A549 (cell line): ENCODE data around the gene RABL3. TPM values are rescaled to one million over a fixed set of nuclear protein-coding genes. Genes with fewer than 3 reads are reported as not detected.

Experiments
- ATAC-seq, 2 experiments: fragments of 200-7000 bp in 1 of 2; fragments of >200 bp in 1 of 2; cut with Nextera tagmentation in 1 of 2; cut with Tn5 transposase in 1 of 2; 3 replicates each; pipeline versions ENCODE4 v1.8.0 to v1.9.1; 2018 to 2020; ENCODE audit warnings: mild to moderate bottlenecking in 1 of 2, moderate library complexity in 1 of 2
- CTCF ChIA-PET: fragments of 300-600 bp; sonication (Branson Sonifier 250); formaldehyde crosslinking; extraction: SDS; loops from one replicate; lab custom pipeline; 2021; ENCODE audit warnings: antibody characterized with exemption, inconsistent platforms; lab: Yijun Ruan, JAX
- POLR2A ChIA-PET: fragments of 350-600 bp; formaldehyde crosslinking; extraction: SDS; loops from one replicate; lab custom pipeline; 2021; ENCODE audit warnings: antibody characterized with exemption, inconsistent platforms; lab: Yijun Ruan, JAX
- DNase-seq, 2 experiments: peaks; one replicate each; pipeline versions ENCODE4 v3.0.0 to v3.0.0-alpha.2; 2011 to 2016; ENCODE audit warnings: low read depth in 1 of 2, low spot score in 1 of 2
- FAIRE-seq: peaks from 2 replicates; lab custom pipeline; 2011; peaks lifted over from hg19 to GRCh38; lab: Jason Lieb, UNC
- H3K27ac ChIP-seq, 2 experiments: fragments of >200 bp; sonication (Bioruptor Twin); formaldehyde crosslinking; 3 replicates each; pipeline ENCODE4 v1.5.1; 2016 to 2017
- H3K4me1 ChIP-seq: fragments of >200 bp; sonication (Bioruptor Twin); formaldehyde crosslinking; 3 replicates; pipeline ENCODE4 v1.6.1; 2016
- H3K4me2 ChIP-seq: fragments of >200 bp; sonication (Bioruptor Twin); formaldehyde crosslinking; 3 replicates; pipeline ENCODE4 v1.6.1; 2016
- H3K4me3 ChIP-seq: fragments of >200 bp; sonication (Bioruptor Twin); formaldehyde crosslinking; 3 replicates; pipeline ENCODE4 v1.5.1; 2016
- H3K9me3 ChIP-seq: fragments of >200 bp; sonication (Bioruptor Twin); formaldehyde crosslinking; 3 replicates; pipeline ENCODE4 v1.6.1; 2016
- CBX2 ChIP-seq: fragments of 200-600 bp; sonication (generic); IDR thresholded peaks from 2 replicates; pipeline ENCODE4 v1.6.1; 2016; ENCODE audit warnings: low read depth, mild to moderate bottlenecking, borderline replicate concordance
- CBX8 ChIP-seq: fragments of 200-600 bp; sonication (generic); IDR thresholded peaks from 2 replicates; pipeline ENCODE4 v1.6.1; 2016
- CEBPB ChIP-seq, 2 experiments: fragments of >200 bp in 1 of 2; sonication (Bioruptor Twin) in 1 of 2; formaldehyde crosslinking in 1 of 2; IDR thresholded peaks; 2 replicates each; pipeline ENCODE4 v1.6.1; 2012 to 2016
- CHD2 ChIP-seq: fragments of 150-350 bp; IDR thresholded peaks from 2 replicates; pipeline ENCODE4 v1.6.1; 2014; ENCODE audit warnings: low read length; ENCODE audit not compliant: partially characterized antibody
- CHD4 ChIP-seq: fragments of 200-600 bp; sonication (generic); IDR thresholded peaks from 2 replicates; pipeline ENCODE4 v1.6.1; 2016; ENCODE audit warnings: antibody characterized with exemption, mild to moderate bottlenecking, borderline replicate concordance
- EHMT2 ChIP-seq: fragments of 200-600 bp; sonication (generic); IDR thresholded peaks from 2 replicates; pipeline ENCODE4 v1.6.1; 2016; ENCODE audit warnings: antibody characterized with exemption, low read depth, mild to moderate bottlenecking, moderate library complexity
- ELK1 ChIP-seq: fragments of 150-350 bp; IDR thresholded peaks from 2 replicates; pipeline ENCODE4 v1.6.1; 2014; ENCODE audit warnings: low read depth, mild to moderate bottlenecking, low read length
- FOSL2 ChIP-seq, 2 experiments: fragments of 450-650 bp in 1 of 2; fragments of >200 bp in 1 of 2; sonication (Bioruptor Twin) in 1 of 2; formaldehyde crosslinking; IDR thresholded peaks; 2 replicates each; pipeline versions ENCODE4 v1.5.0 to v1.6.1; 2016 to 2020; ENCODE audit warnings: mild to moderate bottlenecking in 1 of 2, moderate library complexity in 1 of 2
- GATA3 ChIP-seq: IDR thresholded peaks from 2 replicates; pipeline ENCODE4 v1.6.1; 2012; ENCODE audit warnings: borderline replicate concordance
- HES2 ChIP-seq: fragments of >200 bp; sonication (Bioruptor Twin); formaldehyde crosslinking; IDR thresholded peaks from 2 replicates; pipeline ENCODE4 v1.6.1; 2016
- HEYL ChIP-seq: fragments of 250-450 bp; sonication (Bioruptor Pico); IDR thresholded peaks from 2 replicates; pipeline ENCODE4 v1.8.0; 2021; ENCODE audit warnings: mild to moderate bottlenecking, moderate library complexity
- HOXA7 ChIP-seq: fragments of 250-450 bp; sonication (Bioruptor Pico); IDR thresholded peaks from 2 replicates; pipeline ENCODE4 v1.5.0; 2020; ENCODE audit warnings: mild to moderate bottlenecking, moderate library complexity
- HOXB13 ChIP-seq: fragments of 250-450 bp; sonication (Bioruptor Pico); IDR thresholded peaks from 2 replicates; pipeline ENCODE4 v1.5.0; 2020; ENCODE audit warnings: low read depth, mild to moderate bottlenecking, moderate library complexity
- HOXB5 ChIP-seq: fragments of 250-450 bp; sonication (Bioruptor Pico); IDR thresholded peaks from 2 replicates; pipeline ENCODE4 v1.5.0; 2020; ENCODE audit warnings: mild to moderate bottlenecking, moderate library complexity
- JUN ChIP-seq, 2 experiments: fragments of >200 bp; sonication (Bioruptor Twin); formaldehyde crosslinking; IDR thresholded peaks; 2 replicates in 1 of 2; 3 replicates in 1 of 2; pipeline ENCODE4 v1.6.1; 2016 to 2017
- MAFK ChIP-seq: fragments of 450-650 bp; IDR thresholded peaks from 2 replicates; pipeline ENCODE4 v1.6.1; 2014; ENCODE audit not compliant: partially characterized antibody
- MYC ChIP-seq: IDR thresholded peaks from 2 replicates; pipeline ENCODE4 v1.6.1; 2012; ENCODE audit warnings: mild to moderate bottlenecking, inconsistent platforms, low read length, improper control_type of control experiment, borderline replicate concordance
- NPAS2 ChIP-seq: fragments of 250-450 bp; sonication (Bioruptor Pico); IDR thresholded peaks from 2 replicates; pipeline ENCODE4 v1.8.0; 2022; ENCODE audit warnings: mild to moderate bottlenecking, moderate library complexity, borderline replicate concordance
- PHF8 ChIP-seq: fragments of 200-600 bp; sonication (generic); IDR thresholded peaks from 2 replicates; pipeline ENCODE4 v1.6.1; 2016; ENCODE audit warnings: low read depth, mild to moderate bottlenecking, antibody characterized with exemption, moderate library complexity, borderline replicate concordance
- POLR2A ChIP-seq: IDR thresholded peaks from 2 replicates; pipeline ENCODE4 v1.6.1; 2012; ENCODE audit warnings: mild to moderate bottlenecking, low read length
- RCOR1 ChIP-seq: fragments of 150-350 bp; IDR thresholded peaks from 2 replicates; pipeline ENCODE4 v1.6.1; 2014; ENCODE audit warnings: antibody characterized with exemption, low read length, low read depth
- REST ChIP-seq: fragments of 200-600 bp; sonication (generic); IDR thresholded peaks from 2 replicates; pipeline ENCODE4 v1.6.1; 2016; ENCODE audit warnings: antibody characterized with exemption, mild to moderate bottlenecking, moderate library complexity
- RFX5 ChIP-seq: fragments of 450-650 bp; IDR thresholded peaks from 2 replicates; pipeline ENCODE4 v1.7.1; 2014; ENCODE audit warnings: antibody characterized with exemption, mild to moderate bottlenecking, moderate library complexity
- SREBF2 ChIP-seq: fragments of 450-650 bp; IDR thresholded peaks from 2 replicates; pipeline ENCODE4 v1.6.1; 2014; ENCODE audit warnings: mild to moderate bottlenecking, moderate library complexity
- TP53 ChIP-seq: fragments of 250-450 bp; sonication (Bioruptor Pico); IDR thresholded peaks from 2 replicates; pipeline ENCODE4 v1.5.0; 2021; ENCODE audit warnings: mild to moderate bottlenecking, moderate library complexity
- WGBS: methylation state at CpG from one replicate; pipeline ENCODE4 v1.1.6; 2017; ENCODE audit errors: missing lambda C conversion rate; 5-methylcytosine and 5-hydroxymethylcytosine counted together
- polyA plus RNA-seq, 4 experiments: library from polyadenylated mRNA; depleted of rRNA in 3 of 4; stranded (reverse); fragments of >200 nt; fragmentation: RNase III in 1 of 4; extraction: RNeasy Plus Mini Kit Qiagen cat#74134 plus additional on column Dnase treatment in 1 of 4; gene quantifications; 2 replicates in 3 of 4; 3 replicates in 1 of 4; pipeline ENCODE4 v1.2.3, GENCODE V29; 2011 to 2017
- TF ChIP-seq, protein P1 (sequence below): IDR thresholded peaks from 2 replicates; pipeline ENCODE4 v1.6.1; 2012
- TF ChIP-seq, protein P2 (sequence below): IDR thresholded peaks from 2 replicates; pipeline ENCODE4 v1.6.1; 2012

Gene RABL3
- polyA plus RNA-seq, 2 of the 4 experiments (the other 2 are of a cell fraction) = 14.0 to 29.0 TPM

DNA sequence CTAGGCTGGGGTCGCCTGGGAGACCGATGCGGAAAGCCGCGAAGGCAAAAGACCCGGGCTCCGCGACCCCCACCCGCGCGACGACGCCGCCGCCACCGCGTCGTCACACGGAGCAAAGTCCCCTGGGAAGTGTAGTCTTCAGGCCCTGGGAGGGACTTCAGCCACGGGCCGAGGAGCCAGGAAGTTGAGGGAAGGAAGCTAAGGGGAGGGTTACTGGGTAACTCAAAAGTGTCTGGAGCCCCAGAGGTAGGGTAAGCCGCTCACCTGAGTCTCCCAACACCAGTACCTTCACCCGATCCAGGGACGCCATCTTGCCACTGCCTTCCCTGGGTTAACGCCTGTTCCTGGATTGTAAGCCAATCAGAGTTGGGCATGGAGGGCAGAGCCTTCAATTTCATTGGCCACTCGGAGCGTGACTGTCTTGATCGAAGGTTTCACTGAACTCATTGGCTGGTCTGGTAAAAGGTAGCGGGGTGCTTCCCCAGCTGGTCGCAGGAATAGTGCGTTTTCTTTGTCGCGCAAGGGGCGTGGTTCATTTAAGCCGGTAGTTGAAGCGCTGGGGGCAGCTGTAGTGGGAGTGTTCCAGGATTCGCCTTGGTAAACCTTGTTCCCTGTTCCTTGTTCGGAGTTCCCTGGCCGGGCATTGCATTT is at the start of gene RABL3, which contains the start of gene GTF2E1 (continued):
- no peak for TF ChIP-seq REST
- no peak for TF ChIP-seq MAFK
- TF ChIP-seq CHD4 = no peak
- no peak for TF ChIP-seq EHMT2
- TF ChIP-seq PHF8 = peak; percentile 64; the same call in 1 of the 2 replicates
- no peak for TF ChIP-seq SREBF2
- peak; percentile 33 for TF ChIP-seq POLR2A
- peak; percentile 16 to 54; a peak in 3 of 5 replicates for TF ChIP-seq JUN (IDR thresholded peaks at IDR 0.05)
- TF ChIP-seq, protein P1, sequence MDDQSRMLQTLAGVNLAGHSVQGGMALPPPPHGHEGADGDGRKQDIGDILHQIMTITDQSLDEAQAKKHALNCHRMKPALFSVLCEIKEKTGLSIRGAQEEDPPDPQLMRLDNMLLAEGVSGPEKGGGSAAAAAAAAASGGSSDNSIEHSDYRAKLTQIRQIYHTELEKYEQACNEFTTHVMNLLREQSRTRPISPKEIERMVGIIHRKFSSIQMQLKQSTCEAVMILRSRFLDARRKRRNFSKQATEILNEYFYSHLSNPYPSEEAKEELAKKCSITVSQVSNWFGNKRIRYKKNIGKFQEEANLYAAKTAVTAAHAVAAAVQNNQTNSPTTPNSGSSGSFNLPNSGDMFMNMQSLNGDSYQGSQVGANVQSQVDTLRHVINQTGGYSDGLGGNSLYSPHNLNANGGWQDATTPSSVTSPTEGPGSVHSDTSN = no peak
- TF ChIP-seq CBX8 = no peak

- Histone ChIP-seq H3K4me2 (no peak overlapping the region; the same call in 2 of the 3 replicates), H3K27ac (peak overlapping the region in 1 of 2 experiments; percentile 13; a peak in 1 of 6 replicates), H3K9me3 (no peaks in the 10 kb centered on the region), H3K4me1 (peaks cover 19% of the 10 kb centered on the region; the same call in 2 of the 3 replicates), H3K4me3 (no peak overlapping the region)
- FAIRE-seq (no peak), DNase-seq (peak in 1 of 2 experiments; percentile 5), ATAC-seq (peak; percentile 30 to 32; a peak in 1 of 6 replicates)
- ChIA-PET CTCF (interaction anchor here (1.0 to 4.5 kb wide), 3 partner anchors 11 to 233 kb away, joined by 3 to 30 read pairs (median 4); no protein-coding TSS in a partner anchor), POLR2A (no interaction called here)
- no peak for TF ChIP-seq FOSL2 (IDR thresholded peaks at IDR 0.05)
- 0 out of 2 replicates have a peak, but pooled peaks have one; percentile 34 for TF ChIP-seq FOSL2 (CRISPR knock-in tag; IDR thresholded peaks at IDR 0.05)
- TF ChIP-seq MAFK = no peak
- WGBS = 0% methylated on average over 1 of the region's 1 CpG
Observed at GRCh38 chr3:120791913-120792312, 49.6 kb upstream of the RABL3 start.

DNA sequence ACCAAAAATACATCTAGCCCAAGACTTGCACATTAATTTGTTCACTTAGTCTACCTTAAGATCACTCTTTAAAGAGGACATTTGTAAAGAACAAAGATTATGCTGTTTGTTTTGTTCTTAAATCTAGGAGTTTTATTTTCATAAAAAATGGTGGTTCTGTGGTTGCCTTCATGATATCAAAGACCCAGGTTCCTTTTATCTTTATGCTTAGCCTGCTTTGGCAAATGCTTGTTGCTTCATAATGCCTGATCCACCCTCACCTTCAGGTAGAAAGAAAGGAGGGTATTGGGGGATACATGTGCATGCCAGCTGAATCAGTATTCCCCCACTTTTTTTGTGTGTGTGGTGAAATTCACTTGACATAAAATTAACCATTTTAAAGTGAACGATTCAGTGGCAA is 48.7 kb upstream of the RABL3 start:
- no peak overlapping the region for H3K4me2 ChIP-seq
- FAIRE-seq (no peak), DNase-seq (no peak), ATAC-seq (no peak)
- CTCF ChIA-PET = interaction anchor here (1.5 to 4.5 kb wide), 2 partner anchors 22 to 168 kb away, joined by 3 to 30 read pairs; no protein-coding TSS in a partner anchor
- POLR2A ChIA-PET = no interaction called here
- H3K9me3 ChIP-seq = no peaks in the 10 kb centered on the region
- WGBS = 89% methylated on average over 1 of the region's 1 CpG
- H3K27ac ChIP-seq = no peak overlapping the region
- no peak overlapping the region for H3K4me3 ChIP-seq
- peaks cover 15% of the 10 kb centered on the region; the same call in 2 of the 3 replicates for H3K4me1 ChIP-seq
- TF ChIP-seq HES2 = no peak
- TF ChIP-seq NPAS2 (CRISPR knock-in tag) = no peak
- TF ChIP-seq PHF8 = no peak
- no peak for TF ChIP-seq HOXB5
- TF ChIP-seq MYC = no peak
- TF ChIP-seq CEBPB (IDR thresholded peaks at IDR 0.05) = no peak
- TF ChIP-seq CHD4 = no peak
- no peak for TF ChIP-seq RCOR1
- no peak for TF ChIP-seq HOXB13 (CRISPR knock-in tag)
- TF ChIP-seq, protein P2, sequence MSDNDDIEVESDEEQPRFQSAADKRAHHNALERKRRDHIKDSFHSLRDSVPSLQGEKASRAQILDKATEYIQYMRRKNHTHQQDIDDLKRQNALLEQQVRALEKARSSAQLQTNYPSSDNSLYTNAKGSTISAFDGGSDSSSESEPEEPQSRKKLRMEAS = no peak
- TF ChIP-seq RFX5 = no peak
- no peak for TF ChIP-seq TP53 (CRISPR knock-in tag)
- TF ChIP-seq CBX2 = no peak
- TF ChIP-seq CBX8 = no peak
- no peak for TF ChIP-seq GATA3
- no peak for TF ChIP-seq HEYL (CRISPR knock-in tag)
- TF ChIP-seq HOXA7 (CRISPR knock-in tag) = no peak
- TF ChIP-seq CHD2 = no peak
- TF ChIP-seq ELK1 = no peak
